Spleen (tissue), 11 donors: Measurements from ENCODE around the gene ACAD9. TPM values are rescaled to one million over a fixed set of nuclear protein-coding genes. Genes with fewer than 3 reads are reported as not detected.
A peak's percentile ranks its signal among the peaks of the same experiment; 100 is the strongest.

Experiments used
- DNase-seq: peaks from one replicate; pipeline ENCODE4 v3.0.0-alpha.2; 2020
- H3K27ac ChIP-seq, 8 donors: fragments of 200-600 bp; sonication (generic) in 7 of 8; 1 replicate in 4 of 8; 2 replicates in 4 of 8; pipeline versions ENCODE4 v1.5.0 to v1.8.0; 2016 to 2021; ENCODE audit warnings: inconsistent platforms in 4 of 8, mild to moderate bottlenecking in 4 of 8, moderate library complexity in 1 of 8
- H3K27me3 ChIP-seq, 7 donors: fragments of 200-600 bp; sonication (generic) in 6 of 7; replicated peaks in 1 of 7; 1 replicate in 4 of 7; 2 replicates in 3 of 7; pipeline versions ENCODE4 v1.5.0 to v1.8.0; 2016 to 2021; ENCODE audit warnings: inconsistent platforms in 3 of 7, mild to moderate bottlenecking in 1 of 7
- H3K36me3 ChIP-seq, 6 donors: fragments of 200-600 bp; sonication (generic) in 5 of 6; 1 replicate in 4 of 6; 2 replicates in 2 of 6; pipeline versions ENCODE4 v1.5.0 to v1.8.0; 2016 to 2021; ENCODE audit warnings: inconsistent platforms in 2 of 6
- H3K4me1 ChIP-seq, 6 donors: fragments of 200-600 bp; sonication (generic) in 5 of 6; 1 replicate in 3 of 6; 2 replicates in 3 of 6; pipeline versions ENCODE4 v1.5.0 to v1.8.0; 2016 to 2021; ENCODE audit warnings: inconsistent platforms in 3 of 6
- H3K4me3 ChIP-seq, 8 donors: fragments of 200-600 bp; sonication (generic) in 7 of 8; 1 replicate in 4 of 8; 2 replicates in 4 of 8; pipeline versions ENCODE4 v1.5.0 to v1.8.0; 2016 to 2021; ENCODE audit warnings: inconsistent platforms in 4 of 8, mild to moderate bottlenecking in 4 of 8, moderate library complexity in 2 of 8
- H3K9me3 ChIP-seq, 8 donors: fragments of 200-600 bp; sonication (generic) in 7 of 8; 1 replicate in 4 of 8; 2 replicates in 4 of 8; pipeline versions ENCODE4 v1.5.0 to v1.8.0; 2016 to 2021; ENCODE audit warnings: inconsistent platforms in 4 of 8
- CTCF ChIP-seq, 11 experiments: fragments of 200-600 bp in 7 of 11; fragments of 450-650 bp in 4 of 11; sonication (generic) in 4 of 11; IDR thresholded peaks in 8 of 11; conservative IDR thresholded peaks in 3 of 11; 1 replicate in 7 of 11; 2 replicates in 4 of 11; pipeline versions ENCODE4 v1.4.0 to v1.8.0; 2016 to 2021; ENCODE audit warnings: antibody characterized with exemption in 11 of 11, inconsistent platforms in 4 of 11, mild to moderate bottlenecking in 1 of 11
- POLR2A ChIP-seq, 3 donors: fragments of 450-650 bp; IDR thresholded peaks; one replicate each; pipeline ENCODE4 v1.5.1; 2017; ENCODE audit warnings: antibody characterized with exemption in 3 of 3, mild to moderate bottlenecking in 1 of 3
- POLR2AphosphoS5 ChIP-seq, 3 donors: sonication (generic); formaldehyde crosslinking; IDR thresholded peaks; one replicate each; pipeline ENCODE4 v1.5.1; 2017; ENCODE audit warnings: antibody characterized with exemption in 3 of 3
- WGBS, 5 donors: extraction: QIAGEN DNeasy Blood & Tissue Kit in 3 of 5; methylation state at CpG; one replicate each; pipeline versions ENCODE4 v1.1.5 to v1.1.7; 2013 to 2018; 5-methylcytosine and 5-hydroxymethylcytosine counted together
- intact Hi-C: fragments of 100-400 bp; cut with DNase I; formaldehyde crosslinking; loops from one replicate; pipeline ENCODE4 v1.15.0; 2023; ENCODE audit warnings: low total_unique reads
- polyA plus RNA-seq, 3 donors: library from polyadenylated mRNA; stranded (reverse); fragments of 200-250 nt; gene quantifications; one replicate each; pipeline ENCODE4 v1.2.1, GENCODE V29; 2013
- total RNA-seq, 7 donors: library from RNA; depleted of rRNA in 3 of 7; stranded (reverse); fragments of >200 nt in 3 of 7; fragmentation: NEBNext Ultra II Directional in 4 of 7; extraction: Animal tissue kit (Norgen Biotek cat#: 25700) in 4 of 7; gene quantifications; one replicate each; pipeline versions ENCODE4 v1.1.0 to v1.2.1, GENCODE V29; 2016 to 2021
- donor health status: healthy with polysubstance abuse.
- donor health status: DM: no; HTN: no; CAD: no; lungs with moderate emphysema.
- donor health status: DM: no; HTN: no; CAD: no.
- donor health status: Bipolar disorder and iron deficiency.
- donor health status: healthy.
- donor health status: DM: no; HTN: no; CAD: no.
- donor health status: DM: yes; HTN: yes; CAD: no.

Gene ACAD9
- total and polyA plus RNA-seq, 10 donors: 18.8 to 52.8 (median 46.4) TPM

DNA sequence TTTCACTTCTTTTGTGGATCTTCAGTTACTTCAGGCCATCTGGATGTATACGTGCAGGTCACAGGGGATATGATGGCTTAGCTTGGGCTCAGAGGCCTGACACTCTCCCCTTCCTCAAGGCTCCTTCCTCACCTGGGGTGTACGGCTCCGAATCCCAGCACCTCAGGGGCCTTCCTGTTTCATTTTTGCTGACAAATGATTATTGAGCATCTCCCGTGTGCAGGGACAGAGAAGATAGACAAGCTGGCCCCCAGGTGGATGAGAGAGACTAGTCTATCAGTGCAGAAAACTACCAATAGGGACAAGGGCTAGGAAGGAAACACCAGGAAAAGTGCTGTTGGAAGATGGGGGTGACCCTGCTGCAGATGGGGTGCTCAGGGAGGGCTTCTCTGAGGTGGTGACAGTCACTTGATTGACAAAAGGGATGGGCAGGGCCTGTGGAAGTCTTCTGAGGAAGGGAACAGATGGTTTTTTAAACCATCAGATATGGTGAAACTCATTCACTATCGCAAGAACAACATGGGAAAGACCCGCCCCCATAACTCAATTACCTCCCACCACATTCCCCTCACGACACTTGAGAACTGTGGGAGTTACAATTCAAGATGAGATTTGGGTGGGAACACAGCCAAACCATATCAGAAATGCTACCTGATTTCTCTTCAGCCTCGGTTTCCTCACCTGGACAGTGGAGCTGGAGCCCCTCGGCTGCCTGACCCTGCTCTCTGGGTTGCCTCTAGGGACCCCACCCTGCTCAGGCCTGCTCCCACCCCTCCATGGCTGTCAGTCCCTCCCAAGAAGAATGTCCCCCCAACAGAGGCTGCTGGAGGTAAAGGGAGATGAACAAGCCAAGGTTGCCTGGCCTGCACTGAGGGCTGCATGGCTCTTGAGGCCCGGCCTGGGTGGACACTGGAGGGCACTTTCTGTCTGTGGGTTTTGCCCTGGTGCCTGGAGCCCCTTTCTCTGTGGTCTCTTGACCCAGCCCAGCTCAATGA lies 37.2 kb upstream of the ACAD9 start:
- WGBS, 5 donors: 72 to 80% (median 75%) methylated on average over 9 to 10 of the region's 10 CpGs
- intact Hi-C loops: no loop called here
- DNase-seq: peak; percentile 42
- Histone ChIP-seq H3K4me3 (no peak overlapping the region), H3K27ac (no peak overlapping the region), H3K4me1 (peaks cover 6 to 24% (median 20%) of the 10 kb centered on the region in 6 donors), H3K27me3 (no peaks in the 10 kb centered on the region), H3K36me3 (no peaks in the 10 kb centered on the region), H3K9me3 (no peaks in the 10 kb centered on the region)
- no peak for TF ChIP-seq POLR2AphosphoS5 (IDR thresholded peaks at IDR 0.05)
- TF ChIP-seq CTCF (IDR thresholded peaks at IDR 0.05 in 8 of 11, conservative IDR thresholded peaks at IDR 0.05 in 3 of 11): no peak
- no peak for TF ChIP-seq POLR2A (IDR thresholded peaks at IDR 0.05)

DNA sequence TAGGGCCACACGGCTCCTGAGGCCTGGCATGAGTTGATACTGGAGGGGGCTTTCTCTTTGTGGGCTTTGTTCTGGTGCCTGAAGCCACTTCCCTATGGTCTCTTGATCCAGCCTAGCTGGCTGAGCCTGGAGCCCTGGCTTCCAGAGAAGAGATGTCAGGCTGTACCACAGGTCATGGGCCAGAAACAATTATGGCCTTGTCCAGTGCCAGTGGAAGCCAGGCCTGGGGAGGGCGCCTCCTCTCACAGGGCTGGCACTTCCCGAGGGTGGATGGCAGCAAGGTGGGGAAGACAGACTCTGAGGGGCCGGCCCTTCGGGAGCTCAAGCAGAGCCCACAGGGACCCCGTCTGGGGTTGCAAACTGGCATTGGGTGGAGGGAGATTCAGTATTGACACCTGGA lies 34.9 kb upstream of the ACAD9 start:
- intact Hi-C loops: no loop called here
- DNase-seq: peak; percentile 69
- no peaks in the 10 kb centered on the region for H3K27me3 ChIP-seq
- no peak overlapping the region for H3K27ac ChIP-seq
- H3K36me3 ChIP-seq: no peaks in the 10 kb centered on the region
- H3K4me3 ChIP-seq: no peak overlapping the region
- peaks cover 6 to 28% (median 20%) of the 10 kb centered on the region in 6 donors for H3K4me1 ChIP-seq
- WGBS, 5 donors: 89 to 95% (median 91%) methylated on average over 5 to 6 of the region's 6 CpGs
- no peaks in the 10 kb centered on the region for H3K9me3 ChIP-seq
- TF ChIP-seq POLR2A (IDR thresholded peaks at IDR 0.05): no peak
- TF ChIP-seq POLR2AphosphoS5 (IDR thresholded peaks at IDR 0.05): no peak
- no peak for TF ChIP-seq CTCF (IDR thresholded peaks at IDR 0.05 in 8 of 11, conservative IDR thresholded peaks at IDR 0.05 in 3 of 11)

DNA sequence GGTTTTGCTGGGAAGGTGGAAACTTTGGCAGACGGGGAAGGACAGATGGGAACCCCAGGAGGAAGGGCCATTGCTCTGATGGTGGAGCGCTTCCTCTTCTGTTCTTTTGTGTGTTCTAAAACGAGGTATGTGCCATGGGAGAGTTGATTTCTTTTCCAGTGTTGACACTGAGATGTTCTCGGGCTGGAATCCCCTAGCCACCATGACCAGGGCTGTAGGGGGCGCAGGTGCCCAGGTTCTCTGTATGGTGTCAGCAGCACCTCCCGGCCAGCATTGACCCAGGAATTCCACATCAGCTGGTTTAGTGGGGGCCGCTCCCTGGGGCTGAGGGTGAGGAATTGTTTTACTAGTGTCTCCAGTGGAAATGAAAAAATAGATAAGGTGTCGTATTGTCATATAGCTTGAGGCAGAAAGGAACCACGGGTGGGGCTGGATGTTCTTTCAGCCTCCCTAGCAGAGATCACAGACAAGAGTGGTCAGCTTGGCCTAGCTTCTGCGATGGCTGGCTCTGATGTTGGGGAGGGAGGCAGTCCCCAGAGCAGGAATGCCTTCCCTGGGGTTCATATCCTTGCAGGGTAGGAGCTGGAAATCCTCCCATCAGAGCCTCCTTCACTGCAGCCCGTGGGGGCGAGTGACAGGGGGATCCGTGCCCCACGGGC lies 34.2 kb upstream of the ACAD9 start:
- DNase-seq: no peak
- Histone ChIP-seq H3K4me3 (peak overlapping the region; percentile 39 to 69 (median 50)), H3K4me1 (peaks cover 6 to 35% (median 20%) of the 10 kb centered on the region in 6 donors), H3K36me3 (no peaks in the 10 kb centered on the region), H3K27me3 (no peaks in the 10 kb centered on the region), H3K27ac (peak overlapping the region in 3 of 8 donors; percentile 70 to 81 (median 73)), H3K9me3 (no peaks in the 10 kb centered on the region)
- WGBS, 5 donors: 29 to 48% (median 41%) methylated on average over 11 to 14 of the region's 14 CpGs
- intact Hi-C loops: loop anchor here (5.0 kb wide), 1 partner anchor 163 kb away; no protein-coding TSS in a partner anchor
- TF ChIP-seq POLR2A (IDR thresholded peaks at IDR 0.05) (no peak), CTCF (IDR thresholded peaks at IDR 0.05 in 8 of 11, conservative IDR thresholded peaks at IDR 0.05 in 3 of 11) (no peak), POLR2AphosphoS5 (IDR thresholded peaks at IDR 0.05) (no peak)
